T-cell (primary cell): Measurements from ENCODE around the gene HRNR. TPM values are rescaled to one million over a fixed set of nuclear protein-coding genes. Genes with fewer than 3 reads are reported as not detected.
"Not testable (repeated sequence)": the region's sequence is repeated elsewhere in the genome, so short reads cannot be mapped to it uniquely, and the experiment has no call there.

Experiments used
- ATAC-seq, 4 experiments: fragments of 200-7000 bp in 3 of 4; fragments of 150-1000 bp in 1 of 4; cut with Tn5 transposase; replicated peaks in 1 of 4; 1 replicate in 3 of 4; 2 replicates in 1 of 4; pipeline ENCODE4 v1.10.0; 2021; ENCODE audit warnings: moderate library complexity in 3 of 4, mild to moderate bottlenecking in 2 of 4, moderate number of reproducible peaks in 1 of 4
- CTCF ChIA-PET, 2 donors: fragments of 300-600 bp; sonication (Branson Sonifier 250); formaldehyde crosslinking; loops; one replicate each; lab custom pipeline; 2022; ENCODE audit warnings: antibody characterized with exemption in 2 of 2; lab: Charles Lee
- POLR2A ChIA-PET, 2 donors: fragments of 300-600 bp; sonication (Branson Sonifier 250); formaldehyde crosslinking; loops; one replicate each; lab custom pipeline; 2022; ENCODE audit warnings: antibody characterized with exemption in 2 of 2; lab: Charles Lee
- DNase-seq, 35 experiments: peaks; one replicate each; pipeline versions ENCODE4 v3.0.0 to v3.0.0-alpha.2; 2013 to 2023
- H3K27ac ChIP-seq: one replicate; pipeline ENCODE4 v1.5.1; 2013; ENCODE audit warnings: low read length
- H3K27me3 ChIP-seq, 2 experiments: replicated peaks in 1 of 2; 1 replicate in 1 of 2; 2 replicates in 1 of 2; pipeline versions ENCODE4 v1.6.1 to v1.7.0; 2013; ENCODE audit warnings: low read length in 1 of 2, mixed read lengths in 1 of 2; ENCODE audit not compliant: control insufficient read depth in 2 of 2, insufficient read depth in 2 of 2; ENCODE audit errors: extremely low read depth in 1 of 2
- H3K36me3 ChIP-seq, 2 donors: 1 replicate in 1 of 2; 2 replicates in 1 of 2; pipeline versions ENCODE4 v1.6.1 to v1.7.0; 2013; ENCODE audit warnings: low read length in 1 of 2; ENCODE audit not compliant: control insufficient read depth in 2 of 2, insufficient read depth in 1 of 2; ENCODE audit errors: extremely low read depth in 1 of 2
- H3K4me1 ChIP-seq, 2 experiments: 1 replicate in 1 of 2; 2 replicates in 1 of 2; pipeline versions ENCODE4 v1.6.1 to v1.7.0; 2013; ENCODE audit warnings: low read length in 2 of 2, mixed read lengths in 1 of 2; ENCODE audit not compliant: insufficient read depth in 2 of 2, control insufficient read depth in 1 of 2; ENCODE audit errors: extremely low read depth in 1 of 2
- H3K4me3 ChIP-seq, 2 donors: 1 replicate in 1 of 2; 2 replicates in 1 of 2; pipeline versions ENCODE4 v1.5.1 to v1.7.0; 2013; ENCODE audit warnings: mild to moderate bottlenecking in 2 of 2, low read length in 1 of 2, moderate library complexity in 1 of 2; ENCODE audit not compliant: control insufficient read depth in 1 of 2; ENCODE audit errors: extremely low read depth in 1 of 2
- H3K9me3 ChIP-seq: 2 replicates; pipeline ENCODE4 v1.7.0; 2013
- H3K27ac Mint-ChIP-seq, 2 donors: one replicate each; pipeline ENCODE4 v1.8.0; 2020 to 2021; ENCODE audit warnings: mild to moderate bottlenecking in 2 of 2, mixed read lengths in 2 of 2
- H3K27me3 Mint-ChIP-seq, 2 donors: one replicate each; pipeline ENCODE4 v1.8.0; 2021 to 2022; ENCODE audit warnings: mixed read lengths in 2 of 2
- H3K36me3 Mint-ChIP-seq: one replicate; pipeline ENCODE4 v1.8.0; 2021; ENCODE audit warnings: mixed read lengths
- H3K4me1 Mint-ChIP-seq, 3 donors: one replicate each; pipeline ENCODE4 v1.8.0; 2020 to 2022; ENCODE audit warnings: mixed read lengths in 3 of 3, mild to moderate bottlenecking in 1 of 3
- H3K4me3 Mint-ChIP-seq, 3 donors: one replicate each; pipeline ENCODE4 v1.8.0; 2020 to 2022; ENCODE audit warnings: mild to moderate bottlenecking in 3 of 3, mixed read lengths in 3 of 3, moderate library complexity in 3 of 3
- H3K9me3 Mint-ChIP-seq, 3 donors: one replicate each; pipeline ENCODE4 v1.8.0; 2020 to 2022; ENCODE audit warnings: mixed read lengths in 3 of 3
- WGBS: methylation state at CpG from one replicate; pipeline ENCODE4 v1.1.5; 2013; ENCODE audit warnings: missing lambda C conversion rate; ENCODE audit not compliant: insufficient coverage; 5-methylcytosine and 5-hydroxymethylcytosine counted together
- total RNA-seq, 35 experiments: library from RNA in 6 of 35; stranded (reverse) in 6 of 35; fragments of 120-200 nt in 1 of 35; gene quantifications; one replicate each; pipeline versions ENCODE4 v1.2.1 to v1.2.4 and lab custom pipeline; 2013 to 2026

HRNR gene
- total RNA-seq, 5 donors from 2014 or later (not counting 1 experiment from before 2014, with no cell fraction given), result not detected

DNA sequence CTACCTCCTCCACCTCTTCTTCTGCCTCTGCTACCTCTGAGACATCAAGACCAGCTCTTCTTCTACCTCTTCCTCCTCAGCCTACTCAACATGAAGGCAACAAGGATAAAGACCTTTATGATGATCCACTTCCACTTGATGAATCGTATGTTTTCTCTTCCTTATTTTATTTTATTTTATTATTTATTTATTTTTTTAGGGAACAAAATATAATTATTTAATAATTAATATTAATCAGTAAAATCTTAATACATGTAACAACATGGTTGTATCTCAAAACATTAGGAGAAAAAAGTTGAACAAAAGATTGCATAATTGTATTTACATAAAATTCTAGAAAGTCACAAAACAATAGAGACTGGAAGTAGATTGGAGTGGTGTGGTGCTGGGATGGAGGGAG lies 13.1 kb upstream of the HRNR start:
- CTCF ChIA-PET, result interaction anchor here in 1 of 2 donors (0.8 kb wide), 1 partner anchor 10 kb away, joined by 4 read pairs; no protein-coding TSS in a partner anchor
- WGBS, result no CpG with 5 or more reads among the region's 1 CpG
- Histone ChIP-seq H3K4me3 (no peak overlapping the region), H3K36me3 (no peaks in the 10 kb centered on the region), H3K4me1 (no peaks in the 10 kb centered on the region), H3K27ac (no peak overlapping the region), H3K9me3 (no peaks in the 10 kb centered on the region), H3K27me3 (no peaks in the 10 kb centered on the region)
- ATAC-seq (no peak), DNase-seq (no peak)
- Mint-ChIP-seq H3K4me3 (no peak overlapping the region), H3K36me3 (no peaks in the 10 kb centered on the region), H3K27me3 (peaks cover 33 to 44% of the 10 kb centered on the region in 2 donors), H3K27ac (no peak overlapping the region), H3K9me3 (peaks cover 0 to 3% (median 0%) of the 10 kb centered on the region in 3 donors), H3K4me1 (no peaks in the 10 kb centered on the region)
- POLR2A ChIA-PET, result no interaction called here

DNA sequence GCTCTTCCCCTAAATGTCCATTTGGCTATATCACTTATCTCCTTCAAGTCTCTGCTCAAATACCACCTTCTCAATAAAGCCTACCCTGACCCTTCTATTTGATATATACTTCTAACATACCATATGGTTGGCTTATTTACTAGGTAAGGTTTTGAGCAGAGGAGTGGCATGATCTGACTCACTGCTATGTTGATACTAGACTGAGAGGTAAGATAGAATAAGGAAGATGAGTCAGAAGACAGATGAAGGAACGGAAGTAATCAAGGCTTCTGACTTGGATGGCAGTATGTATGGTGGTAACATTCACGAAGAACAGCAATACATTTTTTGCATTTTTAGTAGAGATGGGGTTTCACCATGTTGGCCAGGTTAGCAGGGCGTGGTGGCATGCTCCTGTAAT lies 4.8 kb upstream of the HRNR start:
- no peaks in the 10 kb centered on the region for H3K36me3 ChIP-seq
- H3K27me3 ChIP-seq, result no peaks in the 10 kb centered on the region
- Mint-ChIP-seq H3K4me3 (no peak overlapping the region), H3K36me3 (no peaks in the 10 kb centered on the region), H3K27me3 (peaks cover 21% of the 10 kb centered on the region in 2 donors), H3K9me3 (no peaks in the 10 kb centered on the region), H3K4me1 (no peaks in the 10 kb centered on the region), H3K27ac (no peak overlapping the region)
- no peak overlapping the region for H3K4me3 ChIP-seq
- WGBS, result 77% methylated on average over 2 of the region's 3 CpGs
- no peak overlapping the region for H3K27ac ChIP-seq
- CTCF ChIA-PET, result interaction anchor here in 1 of 2 donors (0.6 kb wide), 1 partner anchor 119 kb away, joined by 6 read pairs; no protein-coding TSS in a partner anchor
- DNase-seq, result no peak
- H3K4me1 ChIP-seq, result no peaks in the 10 kb centered on the region
- no peak for ATAC-seq
- POLR2A ChIA-PET, result no interaction called here
- H3K9me3 ChIP-seq, result no peaks in the 10 kb centered on the region

DNA sequence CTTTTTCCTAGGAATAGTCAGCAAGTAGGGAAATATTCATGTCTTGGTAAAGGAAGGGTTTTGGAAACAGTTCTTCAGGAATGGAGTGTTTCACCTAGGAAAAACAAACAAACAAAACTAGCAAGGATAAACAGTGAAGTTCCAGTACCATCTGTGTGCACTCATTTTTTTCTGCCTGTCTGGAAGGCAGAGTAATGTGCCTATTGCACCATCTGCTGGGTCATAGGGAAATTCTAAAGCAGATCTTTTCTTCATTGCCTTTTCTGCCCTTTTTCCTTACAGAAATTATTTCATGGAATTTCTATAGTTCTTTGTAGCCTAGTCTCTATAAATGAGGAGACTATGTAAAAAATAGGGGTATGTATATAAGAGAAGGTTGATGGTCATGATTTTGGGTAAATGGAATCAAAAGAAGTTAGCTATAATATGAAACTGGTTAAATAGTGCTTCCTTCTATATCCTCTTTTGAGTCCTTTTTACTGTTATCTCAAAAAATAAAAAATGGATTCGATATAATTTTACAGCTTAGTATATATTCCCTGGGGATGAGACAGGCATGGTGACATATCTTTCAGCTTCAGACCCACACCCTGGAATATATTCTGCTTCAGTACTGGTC lies 3.4 kb upstream of the HRNR start:
- ChIA-PET CTCF (interaction anchor here in 1 of 2 donors (0.6 kb wide), 1 partner anchor 9 kb away, joined by 4 read pairs; no protein-coding TSS in a partner anchor), POLR2A (no interaction called here)
- Histone ChIP-seq H3K36me3 (no peaks in the 10 kb centered on the region), H3K27ac (no peak overlapping the region), H3K27me3 (no peaks in the 10 kb centered on the region), H3K4me1 (no peaks in the 10 kb centered on the region), H3K9me3 (no peaks in the 10 kb centered on the region), H3K4me3 (no peak overlapping the region)
- no peak for ATAC-seq
- H3K9me3 Mint-ChIP-seq, result no peaks in the 10 kb centered on the region
- no peak overlapping the region for H3K4me3 Mint-ChIP-seq
- H3K36me3 Mint-ChIP-seq, result no peaks in the 10 kb centered on the region
- H3K4me1 Mint-ChIP-seq, result no peaks in the 10 kb centered on the region
- peaks cover 9 to 17% of the 10 kb centered on the region in 2 donors for H3K27me3 Mint-ChIP-seq
- H3K27ac Mint-ChIP-seq, result no peak overlapping the region
- DNase-seq, result no peak
- WGBS, result no CpG with 5 or more reads among the region's 1 CpG

DNA sequence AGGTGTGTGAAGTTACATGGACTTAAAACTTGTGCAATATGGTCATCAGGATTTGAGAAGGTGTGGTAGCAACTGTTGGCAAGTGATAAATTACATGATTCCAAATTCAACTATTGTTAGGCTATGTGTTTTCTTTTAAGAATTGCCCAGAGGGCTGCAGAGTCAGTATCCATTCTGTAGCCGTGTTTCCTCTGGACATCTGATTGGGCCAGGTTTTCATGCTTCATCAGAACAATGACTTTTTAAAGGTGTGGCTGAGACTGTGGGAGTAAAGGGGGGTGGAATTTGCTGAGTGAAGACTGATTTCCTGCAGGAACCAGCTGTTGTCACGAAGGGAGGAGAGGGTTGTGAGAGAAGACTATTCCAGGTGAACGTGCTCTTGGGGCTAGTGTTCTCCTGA lies 1.7 kb upstream of the HRNR start:
- ChIA-PET CTCF (no interaction called here), POLR2A (no interaction called here)
- no peak for ATAC-seq
- H3K9me3 ChIP-seq, result no peaks in the 10 kb centered on the region
- Mint-ChIP-seq H3K9me3 (no peaks in the 10 kb centered on the region), H3K4me1 (no peaks in the 10 kb centered on the region), H3K27me3 (peaks cover 12 to 17% of the 10 kb centered on the region in 2 donors), H3K27ac (peak overlapping the region in 1 of 2 donors; percentile 24), H3K4me3 (no peak overlapping the region), H3K36me3 (no peaks in the 10 kb centered on the region)
- H3K27ac ChIP-seq, result no peak overlapping the region
- no peak overlapping the region for H3K4me3 ChIP-seq
- WGBS, result 75% methylated on average over 1 of the region's 3 CpGs
- DNase-seq, result no peak
- no peaks in the 10 kb centered on the region for H3K36me3 ChIP-seq
- peaks cover 0 to 2% of the 10 kb centered on the region in 2 experiments for H3K27me3 ChIP-seq
- no peaks in the 10 kb centered on the region for H3K4me1 ChIP-seq

DNA sequence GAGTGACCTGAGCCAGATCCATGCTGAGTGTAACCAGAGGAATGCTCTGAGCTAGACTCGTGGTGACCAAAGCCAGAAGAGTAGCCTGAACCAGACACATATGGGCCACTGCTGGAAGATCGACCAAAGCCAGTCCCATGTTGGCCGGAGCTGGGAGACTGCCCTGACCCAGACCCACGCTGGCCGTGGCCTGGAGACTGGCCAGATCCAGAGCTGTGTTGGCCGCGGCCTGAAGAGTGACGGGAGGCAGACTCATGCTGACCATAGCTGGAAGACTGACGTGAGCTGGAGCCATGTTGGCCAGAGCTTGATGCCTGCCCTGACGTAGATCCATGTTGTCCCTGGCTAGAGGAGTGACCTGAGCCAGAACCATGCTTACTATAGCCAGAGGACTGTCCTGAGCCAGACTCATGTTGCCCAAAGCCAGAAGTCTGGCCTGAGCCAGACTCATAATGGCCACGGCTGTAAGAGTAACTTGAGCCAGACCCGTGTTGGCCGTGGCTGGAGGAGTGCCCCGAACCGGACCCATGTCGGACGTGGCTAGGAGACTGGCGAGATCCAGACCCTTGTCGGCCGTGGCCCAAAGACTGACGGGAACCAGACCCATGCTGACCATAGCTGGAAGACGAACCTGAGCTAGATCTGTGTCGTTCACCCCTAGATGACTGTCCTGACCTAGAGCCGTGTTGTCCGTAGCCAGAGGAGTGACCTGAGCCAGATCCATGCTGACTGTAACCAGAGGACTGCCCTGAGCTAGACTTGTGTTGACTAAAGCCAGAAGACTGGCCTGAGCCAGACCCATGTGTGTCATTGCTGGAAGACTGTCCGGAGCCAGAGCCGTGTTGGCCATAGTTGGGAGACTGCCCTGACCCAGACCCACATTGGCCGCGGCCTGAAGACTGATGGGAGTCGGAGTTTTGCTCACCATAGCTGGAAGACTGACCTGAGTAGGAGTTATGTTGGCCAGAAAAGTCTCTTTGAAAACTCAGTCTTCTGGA lies 3.5 kb downstream of the HRNR start:
- ATAC-seq (no peak), DNase-seq (no peak)
- no peaks in the 10 kb centered on the region for H3K36me3 ChIP-seq
- H3K27me3 Mint-ChIP-seq, result peaks cover 6% of the 10 kb centered on the region in 2 donors
- ChIA-PET POLR2A (no interaction called here), CTCF (interaction anchor here in 1 of 2 donors (0.6 kb wide), 1 partner anchor 25 kb away, joined by 3 read pairs; no protein-coding TSS in a partner anchor)
- 90% methylated on average over 30 of the region's 30 CpGs for WGBS
- no peak overlapping the region for H3K27ac Mint-ChIP-seq
- peaks cover 0 to 13% of the 10 kb centered on the region in 2 experiments for H3K27me3 ChIP-seq
- H3K4me3 ChIP-seq, result no peak overlapping the region
- H3K36me3 Mint-ChIP-seq, result peaks cover 2% of the 10 kb centered on the region
- no peak overlapping the region for H3K27ac ChIP-seq
- no peaks in the 10 kb centered on the region for H3K4me1 Mint-ChIP-seq
- peaks cover 0 to 3% (median 0%) of the 10 kb centered on the region in 3 donors for H3K9me3 Mint-ChIP-seq
- H3K9me3 ChIP-seq, result no peaks in the 10 kb centered on the region
- no peaks in the 10 kb centered on the region for H3K4me1 ChIP-seq
- H3K4me3 Mint-ChIP-seq, result no peak overlapping the region

DNA sequence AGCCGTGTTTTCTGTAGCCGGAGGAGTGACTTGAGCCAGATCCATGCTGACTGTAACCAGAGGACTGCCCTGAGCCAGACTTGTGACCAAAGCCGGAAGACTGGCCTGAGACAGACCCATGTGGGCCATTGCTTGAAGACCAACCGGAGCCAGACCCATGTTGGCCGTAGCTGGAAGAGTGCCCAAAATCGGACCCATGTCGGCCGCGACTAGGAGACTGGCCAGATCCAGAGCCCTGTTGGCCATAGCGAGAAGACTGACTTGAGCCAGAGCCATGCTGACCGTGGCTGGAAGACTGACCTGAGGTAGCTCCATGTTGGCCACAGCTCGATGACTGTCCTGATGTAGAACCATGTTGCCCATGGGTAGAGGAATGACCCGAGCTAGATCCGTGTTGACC lies 4.6 kb downstream of the HRNR start:
- H3K27me3 Mint-ChIP-seq, H3K4me3 ChIP-seq, H3K4me1 ChIP-seq, H3K9me3 ChIP-seq, POLR2A ChIA-PET, H3K27ac Mint-ChIP-seq, H3K27ac ChIP-seq, ATAC-seq, H3K9me3 Mint-ChIP-seq, CTCF ChIA-PET, H3K4me1 Mint-ChIP-seq, H3K36me3 Mint-ChIP-seq, H3K4me3 Mint-ChIP-seq, H3K36me3 ChIP-seq, DNase-seq: not testable (repeated sequence)
- peaks cover 0 to 13% of the 10 kb centered on the region in 2 experiments for H3K27me3 ChIP-seq
- WGBS, result 83% methylated on average over 14 of the region's 14 CpGs
